ENCODE results near the gene FOXL1. TPM values are rescaled to one million over a fixed set of nuclear protein-coding genes. Genes with fewer than 3 reads are reported as not detected.
A peak's percentile ranks its signal among the peaks of the same experiment; 100 is the strongest.

FOXL1 gene
- polyA plus RNA-seq, 3 donors, result not detected

- no peak overlapping the region for H3K4me3 Mint-ChIP-seq
- intact Hi-C loops (cut with micrococcal nuclease), result no loop called here
- no peak for DNase-seq
- no peak overlapping the region for H3K27ac ChIP-seq (ENCODE audit: low read depth in 1 of 2, low read length in 2 of 2)
- peaks cover 12 to 17% of the 10 kb centered on the region in 2 donors for H3K4me1 ChIP-seq (ENCODE audit: control insufficient read depth in 1 of 2, insufficient read depth in 2 of 2, low read length in 2 of 2)
- no peak overlapping the region for H3K27ac Mint-ChIP-seq
- no peaks in the 10 kb centered on the region for H3K36me3 Mint-ChIP-seq
- TF ChIP-seq, protein P1, sequence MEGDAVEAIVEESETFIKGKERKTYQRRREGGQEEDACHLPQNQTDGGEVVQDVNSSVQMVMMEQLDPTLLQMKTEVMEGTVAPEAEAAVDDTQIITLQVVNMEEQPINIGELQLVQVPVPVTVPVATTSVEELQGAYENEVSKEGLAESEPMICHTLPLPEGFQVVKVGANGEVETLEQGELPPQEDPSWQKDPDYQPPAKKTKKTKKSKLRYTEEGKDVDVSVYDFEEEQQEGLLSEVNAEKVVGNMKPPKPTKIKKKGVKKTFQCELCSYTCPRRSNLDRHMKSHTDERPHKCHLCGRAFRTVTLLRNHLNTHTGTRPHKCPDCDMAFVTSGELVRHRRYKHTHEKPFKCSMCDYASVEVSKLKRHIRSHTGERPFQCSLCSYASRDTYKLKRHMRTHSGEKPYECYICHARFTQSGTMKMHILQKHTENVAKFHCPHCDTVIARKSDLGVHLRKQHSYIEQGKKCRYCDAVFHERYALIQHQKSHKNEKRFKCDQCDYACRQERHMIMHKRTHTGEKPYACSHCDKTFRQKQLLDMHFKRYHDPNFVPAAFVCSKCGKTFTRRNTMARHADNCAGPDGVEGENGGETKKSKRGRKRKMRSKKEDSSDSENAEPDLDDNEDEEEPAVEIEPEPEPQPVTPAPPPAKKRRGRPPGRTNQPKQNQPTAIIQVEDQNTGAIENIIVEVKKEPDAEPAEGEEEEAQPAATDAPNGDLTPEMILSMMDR (IDR thresholded peaks at IDR 0.05), result no peak
- H3K79me2 ChIP-seq (ENCODE audit: insufficient read depth, low read length), result no peaks in the 10 kb centered on the region
- no peak overlapping the region for H3K9ac ChIP-seq (ENCODE audit: insufficient read depth, low read length, poor library complexity, severe bottlenecking)
- H3K4me1 Mint-ChIP-seq, result peaks cover 9% of the 10 kb centered on the region
- H3K9me3 Mint-ChIP-seq, result peaks cover 0 to 19% (median 5%) of the 10 kb centered on the region in 7 donors
- H3K27me3 Mint-ChIP-seq (ENCODE audit: low read depth in 3 of 3), result peaks cover 67 to 92% (median 80%) of the 10 kb centered on the region in 3 donors
- no peak overlapping the region for H3K4me3 ChIP-seq (replicated peaks in 1 of 3; ENCODE audit: low read depth in 2 of 3, low read length in 3 of 3)
- H3K4me2 ChIP-seq (replicated peaks; ENCODE audit: extremely low read depth, low read length, poor library complexity, severe bottlenecking), result no peak overlapping the region
- no peak overlapping the region for H2AFZ ChIP-seq (ENCODE audit: insufficient read depth, low read depth, low read length, poor library complexity, severe bottlenecking)
- 84% methylated on average over 12 of the region's 12 CpGs for WGBS (ENCODE audit: insufficient coverage)
- peaks cover under 1 to 7% of the 10 kb centered on the region in 2 donors for H3K9me3 ChIP-seq (replicated peaks in 1 of 2; ENCODE audit: control insufficient read depth in 1 of 2, insufficient read depth in 1 of 2, low read length in 2 of 2)
- peaks cover 27 to 76% of the 10 kb centered on the region in 2 donors for H3K27me3 ChIP-seq (ENCODE audit: control insufficient read depth in 2 of 2, insufficient read depth in 2 of 2, low read length in 2 of 2)
- no peaks in the 10 kb centered on the region for H3K36me3 ChIP-seq (replicated peaks in 1 of 2; ENCODE audit: control insufficient read depth in 1 of 2, insufficient read depth in 2 of 2, low read length in 2 of 2)
- no peaks in the 10 kb centered on the region for H4K20me1 ChIP-seq (ENCODE audit: insufficient read depth, low read length)
Observed at GRCh38 chr16:86572041-86572521, 6.3 kb upstream of the FOXL1 start.

DNA sequence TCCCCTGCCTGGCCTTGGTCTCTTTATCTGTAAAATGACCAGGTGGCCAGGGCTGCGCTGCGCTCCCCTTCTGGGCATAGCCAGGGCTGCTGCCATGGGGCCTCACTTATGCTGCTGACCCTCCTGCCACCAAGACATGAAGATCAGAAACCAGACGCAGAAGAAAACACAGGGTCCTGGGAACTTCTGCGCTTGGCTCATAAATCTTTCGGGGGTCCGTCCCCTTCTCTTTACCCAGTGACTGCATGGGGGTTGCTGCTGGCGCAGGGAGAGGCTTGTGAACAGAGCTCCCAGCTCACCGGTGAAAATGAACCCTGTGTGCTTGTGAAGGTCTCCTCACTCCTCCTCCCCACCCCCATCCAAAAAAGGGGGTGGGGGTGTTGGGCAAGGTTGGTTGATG, 5.7 kb upstream of the FOXL1 start:
- no peak for DNase-seq
- Mint-ChIP-seq H3K36me3 (no peaks in the 10 kb centered on the region), H3K4me3 (peak overlapping the region in 1 of 2 donors; percentile 53), H3K27me3 (ENCODE audit: low read depth in 3 of 3) (peaks cover 67 to 92% (median 80%) of the 10 kb centered on the region in 3 donors), H3K4me1 (peaks cover 9% of the 10 kb centered on the region), H3K9me3 (peaks cover 0 to 15% (median 5%) of the 10 kb centered on the region in 7 donors), H3K27ac (no peak overlapping the region)
- no peak overlapping the region for H3K4me2 ChIP-seq (replicated peaks; ENCODE audit: extremely low read depth, low read length, poor library complexity, severe bottlenecking)
- no peaks in the 10 kb centered on the region for H4K20me1 ChIP-seq (ENCODE audit: insufficient read depth, low read length)
- peaks cover 12 to 17% of the 10 kb centered on the region in 2 donors for H3K4me1 ChIP-seq (ENCODE audit: control insufficient read depth in 1 of 2, insufficient read depth in 2 of 2, low read length in 2 of 2)
- no peaks in the 10 kb centered on the region for H3K36me3 ChIP-seq (replicated peaks in 1 of 2; ENCODE audit: control insufficient read depth in 1 of 2, insufficient read depth in 2 of 2, low read length in 2 of 2)
- no peak overlapping the region for H3K4me3 ChIP-seq (replicated peaks in 1 of 3; ENCODE audit: low read depth in 2 of 3, low read length in 3 of 3)
- intact Hi-C loops (cut with micrococcal nuclease), result no loop called here
- peaks cover 33 to 76% of the 10 kb centered on the region in 2 donors for H3K27me3 ChIP-seq (ENCODE audit: control insufficient read depth in 2 of 2, insufficient read depth in 2 of 2, low read length in 2 of 2)
- WGBS (ENCODE audit: insufficient coverage), result 92% methylated on average over 3 of the region's 8 CpGs
- H3K27ac ChIP-seq (ENCODE audit: low read depth in 1 of 2, low read length in 2 of 2), result no peak overlapping the region
- H3K9ac ChIP-seq (ENCODE audit: insufficient read depth, low read length, poor library complexity, severe bottlenecking), result no peak overlapping the region
- no peak overlapping the region for H2AFZ ChIP-seq (ENCODE audit: insufficient read depth, low read depth, low read length, poor library complexity, severe bottlenecking)
- TF ChIP-seq, protein P1 (IDR thresholded peaks at IDR 0.05), result no peak
- no peaks in the 10 kb centered on the region for H3K79me2 ChIP-seq (ENCODE audit: insufficient read depth, low read length)
- peaks cover 6 to 7% of the 10 kb centered on the region in 2 donors for H3K9me3 ChIP-seq (replicated peaks in 1 of 2; ENCODE audit: control insufficient read depth in 1 of 2, insufficient read depth in 1 of 2, low read length in 2 of 2)

Data from CD14-positive monocyte (primary cell).